Measurements from ENCODE around the gene DCTD. TPM values are rescaled to one million over a fixed set of nuclear protein-coding genes. Genes with fewer than 3 reads are reported as not detected.

The DCTD gene
- total and polyA plus RNA-seq, 2 of the 13 experiments (the other 11 are each of a cell fraction or from before 2014, with no cell fraction given): 85.1 to 95.3 TPM

DNA sequence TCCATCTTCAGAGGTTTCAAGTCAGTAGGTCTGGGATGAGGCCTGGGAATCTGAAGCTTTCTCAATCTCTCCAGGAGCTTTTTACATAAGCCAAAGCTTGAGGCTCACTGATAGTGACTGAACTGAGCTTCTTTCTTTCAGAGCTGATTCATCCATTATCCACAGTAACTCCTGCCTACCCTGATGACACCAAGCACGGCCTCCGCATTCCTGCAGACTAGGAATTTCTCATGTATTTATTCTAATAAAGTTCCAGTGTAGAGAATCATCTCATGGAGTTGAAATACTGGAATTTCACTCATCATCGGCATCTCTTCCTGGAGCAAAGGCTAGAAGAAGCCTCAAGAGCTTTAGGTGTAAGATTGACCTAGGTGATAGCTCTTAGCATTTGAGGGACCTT, 12.1 kb upstream of the DCTD start:
- FAIRE-seq (no peak), DNase-seq (ENCODE audit: low spot score) (peak; percentile 39), ATAC-seq (peak; percentile 29; the same call in 2 of the 3 replicates)
- Histone ChIP-seq H3K4me2 (ENCODE audit: low read depth, low read length) (no peak overlapping the region), H3K4me3 (replicated peaks in 1 of 3; ENCODE audit: insufficient read depth in 1 of 3, low read depth in 2 of 3, low read length in 3 of 3) (no peak overlapping the region), H3K27ac (ENCODE audit: extremely low read length, insufficient read depth, low read length) (no peak overlapping the region), H3K9me3 (ENCODE audit: low read length) (no peaks in the 10 kb centered on the region), H2AFZ (ENCODE audit: low read length) (no peak overlapping the region), H3K27me3 (ENCODE audit: control insufficient read depth in 1 of 2, insufficient read depth in 2 of 2, low read length in 2 of 2) (peaks cover 0 to 3% of the 10 kb centered on the region in 2 experiments; a peak in 1 of 5 replicates), H4K20me1 (ENCODE audit: insufficient read depth, low read length) (no peaks in the 10 kb centered on the region), H3K4me1 (ENCODE audit: insufficient read depth, low read length) (no peaks in the 10 kb centered on the region; the same call in 1 of the 2 replicates), H3K36me3 (replicated peaks in 1 of 2; ENCODE audit: control insufficient read depth in 1 of 2, insufficient read depth in 2 of 2, low read length in 2 of 2) (no peaks in the 10 kb centered on the region), H3K79me2 (ENCODE audit: insufficient read depth, low read length) (no peaks in the 10 kb centered on the region), H3K9ac (ENCODE audit: insufficient read depth, low read depth, low read length) (no peak overlapping the region)
- ChIA-PET POLR2A (no interaction called here), CTCF (ENCODE audit: low intra/inter-chr PET ratio, low total read pairs) (no interaction called here)
- no TSS peak for BruUV-seq (replicated peaks)
- intact Hi-C loops (cut with micrococcal nuclease; ENCODE audit: unreplicated experiment) (no loop called here), in situ Hi-C loops (cut with HindIII; ENCODE audit: extremely low pct_ligation_motif_present, low pct_unique_long_range_greater_than_20kb) (no loop called here)
- WGBS (ENCODE audit: low lambda C conversion rate): 11% methylated on average over 3 of the region's 3 CpGs
- TF ChIP-seq SMC3 (IDR thresholded peaks at IDR 0.05; ENCODE audit: low read length): no peak
- no peak for TF ChIP-seq ZNF264 (CRISPR knock-in tag; IDR thresholded peaks at IDR 0.05)
- TF ChIP-seq, protein P1, sequence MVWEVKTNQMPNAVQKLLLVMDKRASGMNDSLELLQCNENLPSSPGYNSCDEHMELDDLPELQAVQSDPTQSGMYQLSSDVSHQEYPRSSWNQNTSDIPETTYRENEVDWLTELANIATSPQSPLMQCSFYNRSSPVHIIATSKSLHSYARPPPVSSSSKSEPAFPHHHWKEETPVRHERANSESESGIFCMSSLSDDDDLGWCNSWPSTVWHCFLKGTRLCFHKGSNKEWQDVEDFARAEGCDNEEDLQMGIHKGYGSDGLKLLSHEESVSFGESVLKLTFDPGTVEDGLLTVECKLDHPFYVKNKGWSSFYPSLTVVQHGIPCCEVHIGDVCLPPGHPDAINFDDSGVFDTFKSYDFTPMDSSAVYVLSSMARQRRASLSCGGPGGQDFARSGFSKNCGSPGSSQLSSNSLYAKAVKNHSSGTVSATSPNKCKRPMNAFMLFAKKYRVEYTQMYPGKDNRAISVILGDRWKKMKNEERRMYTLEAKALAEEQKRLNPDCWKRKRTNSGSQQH (CRISPR knock-in tag; IDR thresholded peaks at IDR 0.05; ENCODE audit: low read depth): no peak
- TF ChIP-seq AKAP8 (CRISPR knock-in tag; IDR thresholded peaks at IDR 0.05): no peak
- no peak for TF ChIP-seq RFX3 (CRISPR knock-in tag; IDR thresholded peaks at IDR 0.05)
- no peak for TF ChIP-seq ZNF235 (CRISPR knock-in tag; IDR thresholded peaks at IDR 0.05; ENCODE audit: borderline replicate concordance)
- TF ChIP-seq, protein P2, sequence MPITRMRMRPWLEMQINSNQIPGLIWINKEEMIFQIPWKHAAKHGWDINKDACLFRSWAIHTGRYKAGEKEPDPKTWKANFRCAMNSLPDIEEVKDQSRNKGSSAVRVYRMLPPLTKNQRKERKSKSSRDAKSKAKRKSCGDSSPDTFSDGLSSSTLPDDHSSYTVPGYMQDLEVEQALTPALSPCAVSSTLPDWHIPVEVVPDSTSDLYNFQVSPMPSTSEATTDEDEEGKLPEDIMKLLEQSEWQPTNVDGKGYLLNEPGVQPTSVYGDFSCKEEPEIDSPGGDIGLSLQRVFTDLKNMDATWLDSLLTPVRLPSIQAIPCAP (CRISPR knock-in tag; IDR thresholded peaks at IDR 0.05; ENCODE audit: low read depth): no peak
- no peak for TF ChIP-seq ZNF777 (CRISPR knock-in tag; IDR thresholded peaks at IDR 0.05)
- TF ChIP-seq, protein P3, sequence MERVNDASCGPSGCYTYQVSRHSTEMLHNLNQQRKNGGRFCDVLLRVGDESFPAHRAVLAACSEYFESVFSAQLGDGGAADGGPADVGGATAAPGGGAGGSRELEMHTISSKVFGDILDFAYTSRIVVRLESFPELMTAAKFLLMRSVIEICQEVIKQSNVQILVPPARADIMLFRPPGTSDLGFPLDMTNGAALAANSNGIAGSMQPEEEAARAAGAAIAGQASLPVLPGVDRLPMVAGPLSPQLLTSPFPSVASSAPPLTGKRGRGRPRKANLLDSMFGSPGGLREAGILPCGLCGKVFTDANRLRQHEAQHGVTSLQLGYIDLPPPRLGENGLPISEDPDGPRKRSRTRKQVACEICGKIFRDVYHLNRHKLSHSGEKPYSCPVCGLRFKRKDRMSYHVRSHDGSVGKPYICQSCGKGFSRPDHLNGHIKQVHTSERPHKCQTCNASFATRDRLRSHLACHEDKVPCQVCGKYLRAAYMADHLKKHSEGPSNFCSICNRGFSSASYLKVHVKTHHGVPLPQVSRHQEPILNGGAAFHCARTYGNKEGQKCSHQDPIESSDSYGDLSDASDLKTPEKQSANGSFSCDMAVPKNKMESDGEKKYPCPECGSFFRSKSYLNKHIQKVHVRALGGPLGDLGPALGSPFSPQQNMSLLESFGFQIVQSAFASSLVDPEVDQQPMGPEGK (CRISPR knock-in tag; IDR thresholded peaks at IDR 0.05): no peak
- TF ChIP-seq ZNF3 (CRISPR knock-in tag; IDR thresholded peaks at IDR 0.05): no peak
- no peak for TF ChIP-seq MAFG (CRISPR knock-in tag; IDR thresholded peaks at IDR 0.05)
- TF ChIP-seq IRX3 (CRISPR knock-in tag; IDR thresholded peaks at IDR 0.05; ENCODE audit: borderline replicate concordance, low read depth): no peak
- no peak for TF ChIP-seq SIN3A (IDR thresholded peaks at IDR 0.05; ENCODE audit: borderline replicate concordance, low read depth, low read length)
- TF ChIP-seq ZNF446 (CRISPR knock-in tag; IDR thresholded peaks at IDR 0.05): no peak
- TF ChIP-seq CEBPZ (IDR thresholded peaks at IDR 0.05; ENCODE audit: low read length): no peak
- TF ChIP-seq POGK (CRISPR knock-in tag; conservative IDR thresholded peaks at IDR 0.05): no peak
- TF ChIP-seq HMGA1 (CRISPR knock-in tag; conservative IDR thresholded peaks at IDR 0.05): no peak

Data from HepG2 (cell line).